Stimulated activated CD4-positive, alpha-beta T cell treated with anti-CD3 and anti-CD28 coated beads, Interleukin-1b, Interleukin-23, amount 100 ng/mL, for 24 hours (primary cell): Measurements from ENCODE around the gene PSMB4.
"Not testable (repeated sequence)": the region's sequence is repeated elsewhere in the genome, so short reads cannot be mapped to it uniquely, and the experiment has no call there.

ENCODE experiments used
- DNase-seq, 4 experiments: peaks; one replicate each; pipeline ENCODE4 v3.0.0-alpha.2; 2020; ENCODE audit warnings: low read depth in 4 of 4, low spot score in 1 of 4

Gene PSMB4

DNA sequence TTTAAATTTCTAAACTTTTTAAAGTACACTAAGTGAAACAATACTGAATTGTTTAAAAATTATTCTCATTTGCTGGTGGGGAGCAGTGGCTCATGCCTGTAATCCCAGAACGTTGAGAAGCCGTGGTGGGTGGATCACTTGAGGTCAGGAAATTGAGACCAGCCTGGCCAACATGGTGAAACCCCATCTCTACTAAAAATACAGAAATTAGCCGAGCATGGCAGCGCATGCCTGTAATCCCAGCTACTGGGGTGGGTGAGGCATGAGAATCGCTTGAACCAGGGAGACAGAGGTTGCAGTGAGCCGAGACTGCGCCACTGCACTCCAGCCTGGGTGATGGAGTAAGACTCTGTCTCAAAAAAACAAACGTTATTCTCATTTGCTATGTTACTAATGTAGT is 38.0 kb downstream of the PSMB4 start:
- not testable (repeated sequence) for DNase-seq

DNA sequence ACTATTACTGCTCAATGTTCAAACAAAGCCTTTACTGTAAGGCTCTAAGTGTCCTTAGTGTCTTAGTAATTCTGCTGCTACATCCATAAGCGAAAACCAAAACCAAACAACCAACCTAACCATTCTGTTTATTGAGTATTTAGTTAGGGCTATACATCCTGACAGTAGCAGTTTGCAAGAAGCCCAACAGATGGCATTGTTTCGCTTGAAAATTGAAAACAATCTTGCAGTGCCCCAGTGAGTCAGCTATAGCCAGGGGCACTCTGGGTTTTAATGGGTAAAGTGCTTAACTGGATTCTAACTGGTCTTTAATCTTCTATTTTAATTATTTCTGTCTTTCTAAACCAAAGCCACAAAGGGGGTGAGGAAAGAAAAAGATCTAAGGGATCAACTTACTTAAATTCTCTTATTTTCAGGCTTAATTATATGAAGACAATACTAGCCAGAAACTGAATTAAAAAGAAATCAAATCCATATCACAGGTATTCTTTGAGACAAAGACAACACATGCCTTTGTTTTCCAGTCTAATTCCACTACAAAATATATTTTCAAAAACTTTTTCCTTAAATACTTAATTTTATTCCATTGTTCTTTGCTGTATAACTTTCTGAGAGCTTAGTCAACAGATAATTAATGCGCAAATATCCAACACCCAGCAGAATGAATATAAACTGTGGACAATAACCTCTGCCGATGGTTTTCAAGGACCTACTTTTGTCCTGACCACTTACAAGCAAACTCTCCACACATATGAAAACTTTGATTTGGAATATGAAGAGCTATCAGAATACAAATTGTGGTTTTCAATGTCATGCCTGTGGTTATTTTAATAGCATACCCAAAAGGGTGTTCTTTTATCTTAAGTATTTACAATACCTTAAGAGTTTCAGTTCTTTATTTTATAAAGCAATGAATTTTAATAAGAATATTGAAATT is 44.7 kb downstream of the PSMB4 start:
- DNase-seq, result peak in 3 of 4 experiments; percentile 31 to 48 (median 39)

- no peak for DNase-seq
Observed at GRCh38 chr1:151444783-151445177, 45.4 kb downstream of the PSMB4 start.

DNA sequence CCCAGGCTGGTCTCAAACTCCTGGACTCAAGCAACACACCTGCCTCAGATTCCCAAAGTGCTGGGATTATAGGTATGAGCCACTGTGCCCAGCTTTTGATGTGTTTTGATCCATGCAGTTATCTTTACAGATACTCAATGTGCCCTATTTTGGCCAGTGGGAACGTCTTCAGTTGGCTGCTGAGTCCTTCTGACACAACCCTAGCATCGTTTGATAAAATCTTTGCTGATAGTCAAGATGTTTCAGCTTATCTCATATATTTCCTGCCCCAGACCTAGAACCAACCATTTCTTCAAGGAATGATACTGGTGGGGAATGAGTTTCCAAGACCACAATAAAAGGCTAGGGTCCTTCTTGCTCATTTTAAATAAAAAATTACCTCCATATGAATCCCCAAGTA is 48.3 kb downstream of the PSMB4 start:
- DNase-seq, result no peak
